ENCODE measurements around the gene STAT5A. TPM values are rescaled to one million over a fixed set of nuclear protein-coding genes. Genes with fewer than 3 reads are reported as not detected.

The STAT5A gene
- total and polyA plus RNA-seq, 9 of the 15 experiments (the other 6 are each of a cell fraction or from before 2014, with no cell fraction given) = 79.9 to 415 (median 196) TPM

- 0 out of 2 replicates have a peak, but pooled peaks have one; percentile 59 for TF ChIP-seq LCOR (CRISPR knock-in tag; IDR thresholded peaks at IDR 0.05)
- TF ChIP-seq ZBTB8A (IDR thresholded peaks at IDR 0.05; ENCODE audit: partially characterized antibody) = no peak
- TF ChIP-seq SREBF1 (IDR thresholded peaks at IDR 0.05; ENCODE audit: borderline replicate concordance, low read depth, low read length) = no peak
- TF ChIP-seq IRF9 (tag; IDR thresholded peaks at IDR 0.05) = 0 out of 2 replicates have a peak, but pooled peaks have one; percentile 49
- TF ChIP-seq HDAC2 (IDR thresholded peaks at IDR 0.05) = 0 out of 2 replicates have a peak, but pooled peaks have one; percentile 32
- 0 out of 2 replicates have a peak, but pooled peaks have one; percentile 30 for TF ChIP-seq POLR2AphosphoS2 (IDR thresholded peaks at IDR 0.05; ENCODE audit: low read length)
- TF ChIP-seq, protein P1, sequence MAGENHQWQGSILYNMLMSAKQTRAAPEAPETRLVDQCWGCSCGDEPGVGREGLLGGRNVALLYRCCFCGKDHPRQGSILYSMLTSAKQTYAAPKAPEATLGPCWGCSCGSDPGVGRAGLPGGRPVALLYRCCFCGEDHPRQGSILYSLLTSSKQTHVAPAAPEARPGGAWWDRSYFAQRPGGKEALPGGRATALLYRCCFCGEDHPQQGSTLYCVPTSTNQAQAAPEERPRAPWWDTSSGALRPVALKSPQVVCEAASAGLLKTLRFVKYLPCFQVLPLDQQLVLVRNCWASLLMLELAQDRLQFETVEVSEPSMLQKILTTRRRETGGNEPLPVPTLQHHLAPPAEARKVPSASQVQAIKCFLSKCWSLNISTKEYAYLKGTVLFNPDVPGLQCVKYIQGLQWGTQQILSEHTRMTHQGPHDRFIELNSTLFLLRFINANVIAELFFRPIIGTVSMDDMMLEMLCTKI (IDR thresholded peaks at IDR 0.05; ENCODE audit: partially characterized antibody) = no peak
- TF ChIP-seq NFYB (IDR thresholded peaks at IDR 0.05; ENCODE audit: extremely low read depth, insufficient read length) = no peak
- TF ChIP-seq SMAD3 (CRISPR knock-in tag; conservative IDR thresholded peaks at IDR 0.05) = peak; percentile 31; the same call in 1 of the 2 replicates
- TF ChIP-seq ZKSCAN3 (CRISPR knock-in tag; IDR thresholded peaks at IDR 0.05) = peak; percentile 36; the same call in 1 of the 2 replicates
- TF ChIP-seq, protein P2, sequence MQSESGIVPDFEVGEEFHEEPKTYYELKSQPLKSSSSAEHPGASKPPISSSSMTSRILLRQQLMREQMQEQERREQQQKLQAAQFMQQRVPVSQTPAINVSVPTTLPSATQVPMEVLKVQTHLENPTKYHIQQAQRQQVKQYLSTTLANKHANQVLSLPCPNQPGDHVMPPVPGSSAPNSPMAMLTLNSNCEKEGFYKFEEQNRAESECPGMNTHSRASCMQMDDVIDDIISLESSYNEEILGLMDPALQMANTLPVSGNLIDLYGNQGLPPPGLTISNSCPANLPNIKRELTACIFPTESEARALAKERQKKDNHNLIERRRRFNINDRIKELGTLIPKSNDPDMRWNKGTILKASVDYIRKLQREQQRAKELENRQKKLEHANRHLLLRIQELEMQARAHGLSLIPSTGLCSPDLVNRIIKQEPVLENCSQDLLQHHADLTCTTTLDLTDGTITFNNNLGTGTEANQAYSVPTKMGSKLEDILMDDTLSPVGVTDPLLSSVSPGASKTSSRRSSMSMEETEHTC (IDR thresholded peaks at IDR 0.05) = no peak
- no peak; the same call in 1 of the 2 replicates for TF ChIP-seq ZNF324 (CRISPR knock-in tag; IDR thresholded peaks at IDR 0.05)
- TF ChIP-seq KDM5B (IDR thresholded peaks at IDR 0.05; ENCODE audit: insufficient replicate concordance, low read depth, low read length) = peak; percentile 42
- TF ChIP-seq, protein P3, sequence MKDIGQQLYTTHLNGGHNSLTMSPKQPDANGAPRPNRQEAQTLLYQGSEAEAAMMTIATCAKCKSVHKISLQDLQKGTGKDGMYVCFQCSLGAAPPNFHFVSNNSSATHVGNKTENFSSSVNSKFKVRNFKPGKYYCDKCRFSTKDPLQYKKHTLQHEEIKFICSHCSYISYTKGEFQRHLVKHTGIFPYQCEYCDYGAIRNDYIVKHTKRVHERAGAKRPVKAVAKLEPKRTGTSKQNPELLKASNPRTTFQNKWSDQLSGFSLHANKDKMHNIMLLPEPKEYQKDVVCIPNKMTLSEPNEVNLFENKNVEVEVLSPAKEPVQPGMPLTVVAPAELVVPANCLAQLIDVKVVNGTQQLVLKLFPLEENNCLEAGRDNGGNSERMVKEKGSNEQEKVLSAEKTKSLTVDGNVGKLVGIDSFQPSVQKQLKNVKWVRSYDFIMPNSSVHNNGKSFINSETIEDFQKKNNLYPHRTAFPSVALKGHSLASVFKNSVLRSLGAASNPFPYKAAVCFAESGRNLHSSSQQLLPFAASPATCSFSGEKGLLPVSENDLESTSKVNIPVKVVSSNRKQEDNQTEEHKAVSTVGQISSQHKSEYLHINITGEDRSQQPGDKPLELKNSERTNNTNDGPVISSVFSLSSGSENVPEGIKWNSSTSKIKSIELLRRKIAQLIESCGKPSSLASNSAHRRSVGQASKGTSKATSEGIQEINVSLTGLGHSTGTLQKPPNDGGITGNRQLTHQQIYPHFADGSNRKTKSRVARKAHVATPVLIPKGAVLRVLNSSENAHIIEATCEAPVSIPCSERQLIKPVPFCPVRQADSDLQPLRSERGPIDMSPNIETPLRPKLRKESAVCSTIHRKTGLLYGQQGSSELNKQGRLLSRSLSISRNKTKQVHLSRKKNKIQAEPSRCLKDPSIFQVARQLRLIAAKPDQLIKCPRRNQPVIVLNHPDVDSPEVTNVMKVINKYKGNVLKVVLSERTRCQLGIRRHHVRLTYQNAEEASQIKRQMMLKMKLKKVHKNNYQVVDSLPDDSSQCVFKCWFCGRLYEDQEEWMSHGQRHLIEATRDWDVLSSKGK (CRISPR knock-in tag; IDR thresholded peaks at IDR 0.05) = no peak
- TF ChIP-seq, protein P4, sequence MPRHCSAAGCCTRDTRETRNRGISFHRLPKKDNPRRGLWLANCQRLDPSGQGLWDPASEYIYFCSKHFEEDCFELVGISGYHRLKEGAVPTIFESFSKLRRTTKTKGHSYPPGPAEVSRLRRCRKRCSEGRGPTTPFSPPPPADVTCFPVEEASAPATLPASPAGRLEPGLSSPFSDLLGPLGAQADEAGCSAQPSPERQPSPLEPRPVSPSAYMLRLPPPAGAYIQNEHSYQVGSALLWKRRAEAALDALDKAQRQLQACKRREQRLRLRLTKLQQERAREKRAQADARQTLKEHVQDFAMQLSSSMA (CRISPR knock-in tag; IDR thresholded peaks at IDR 0.05) = 0 out of 2 replicates have a peak, but pooled peaks have one; percentile 27
- TF ChIP-seq, protein P5, sequence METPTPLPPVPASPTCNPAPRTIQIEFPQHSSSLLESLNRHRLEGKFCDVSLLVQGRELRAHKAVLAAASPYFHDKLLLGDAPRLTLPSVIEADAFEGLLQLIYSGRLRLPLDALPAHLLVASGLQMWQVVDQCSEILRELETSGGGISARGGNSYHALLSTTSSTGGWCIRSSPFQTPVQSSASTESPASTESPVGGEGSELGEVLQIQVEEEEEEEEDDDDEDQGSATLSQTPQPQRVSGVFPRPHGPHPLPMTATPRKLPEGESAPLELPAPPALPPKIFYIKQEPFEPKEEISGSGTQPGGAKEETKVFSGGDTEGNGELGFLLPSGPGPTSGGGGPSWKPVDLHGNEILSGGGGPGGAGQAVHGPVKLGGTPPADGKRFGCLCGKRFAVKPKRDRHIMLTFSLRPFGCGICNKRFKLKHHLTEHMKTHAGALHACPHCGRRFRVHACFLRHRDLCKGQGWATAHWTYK (CRISPR knock-in tag; IDR thresholded peaks at IDR 0.05) = peak; percentile 72; the same call in 1 of the 2 replicates
- TF ChIP-seq MAFG (tag; conservative IDR thresholded peaks at IDR 0.05) = no peak
Observed at GRCh38 chr17:42313773-42314566, 25.7 kb downstream of the STAT5A start (continued).

Measured in K562 (cell line).